Stimulated activated CD8-positive, alpha-beta memory T cell treated with anti-CD3 and anti-CD28 coated beads, Interleukin-12 subunit alpha, Interleukin-12 subunit beta, amount 100 ng/mL, for 24 hours (primary cell): ENCODE data around the gene PPP1R2C.

Experiments
- DNase-seq: peaks from one replicate; pipeline ENCODE4 v3.0.0-alpha.2; 2020; ENCODE audit errors: extremely low read depth

PPP1R2C gene

DNA sequence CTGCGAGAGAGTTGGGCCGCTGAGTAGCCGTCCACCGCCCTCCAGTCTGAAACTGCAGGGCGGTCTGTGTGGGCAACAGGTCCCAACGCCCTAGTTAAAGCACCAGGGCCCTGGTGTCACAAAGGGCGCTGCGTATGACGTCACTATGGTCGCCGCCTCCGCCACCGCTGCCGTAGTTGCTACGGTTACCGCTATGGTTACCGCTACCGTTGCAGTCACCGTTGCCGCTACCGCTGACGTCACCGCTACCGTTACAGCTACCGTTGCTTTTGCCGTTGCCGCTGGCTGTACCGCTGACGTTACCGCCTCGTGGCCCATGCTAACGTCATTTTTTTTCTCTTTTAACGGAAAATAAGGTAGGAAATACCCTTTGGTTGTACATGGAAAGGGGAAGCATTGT, at the start of gene PPP1R2C:
Gene PPP1R2C (minus strand): TSS at position 68 of the 400 bp plus-strand sequence. CDS start 84 bp downstream, outside the sequence.
- DNase-seq, result no peak

GRCh38 chrX:42825201-42825600, 47.2 kb upstream of the PPP1R2C start:
- DNase-seq, result no peak

DNA sequence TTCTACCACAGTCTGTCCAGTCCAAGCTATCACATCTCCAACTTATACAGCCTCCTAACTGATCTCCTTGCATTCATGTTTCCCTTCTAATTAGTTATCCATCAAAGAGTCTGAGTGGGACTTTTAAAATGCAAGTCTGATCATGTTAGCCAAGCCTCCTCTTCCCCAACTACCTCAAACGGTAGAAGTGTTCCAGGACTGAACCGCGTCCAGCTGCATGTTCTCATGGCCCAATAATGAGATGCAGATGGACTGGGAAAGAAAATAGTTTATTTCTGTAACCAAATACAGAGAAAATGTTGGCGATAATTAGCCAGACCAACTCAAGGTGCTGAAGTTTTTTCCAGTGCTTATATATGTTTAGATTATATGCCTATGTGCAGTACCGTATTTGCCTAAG, 46.6 kb upstream of the PPP1R2C start:
- no peak for DNase-seq

DNA sequence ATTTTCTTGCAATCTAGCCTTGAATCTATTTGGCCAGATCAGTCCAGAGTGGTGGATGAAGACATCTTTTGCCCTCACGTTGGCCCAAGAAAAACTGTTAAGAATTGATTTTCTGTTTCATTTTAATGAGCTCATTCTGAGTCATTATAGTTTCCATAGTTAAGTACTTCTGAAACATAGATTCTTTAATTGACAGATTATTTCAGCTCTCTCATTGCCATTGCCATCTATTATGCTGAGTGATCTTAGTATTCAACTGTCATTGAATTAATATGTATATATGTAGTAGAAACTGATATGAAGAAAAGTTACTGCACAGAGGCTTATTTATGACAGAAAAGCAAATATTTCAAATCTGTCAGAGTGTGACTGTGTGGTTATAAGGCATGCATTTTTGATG, 45.5 kb upstream of the PPP1R2C start:
- no peak for DNase-seq

DNA sequence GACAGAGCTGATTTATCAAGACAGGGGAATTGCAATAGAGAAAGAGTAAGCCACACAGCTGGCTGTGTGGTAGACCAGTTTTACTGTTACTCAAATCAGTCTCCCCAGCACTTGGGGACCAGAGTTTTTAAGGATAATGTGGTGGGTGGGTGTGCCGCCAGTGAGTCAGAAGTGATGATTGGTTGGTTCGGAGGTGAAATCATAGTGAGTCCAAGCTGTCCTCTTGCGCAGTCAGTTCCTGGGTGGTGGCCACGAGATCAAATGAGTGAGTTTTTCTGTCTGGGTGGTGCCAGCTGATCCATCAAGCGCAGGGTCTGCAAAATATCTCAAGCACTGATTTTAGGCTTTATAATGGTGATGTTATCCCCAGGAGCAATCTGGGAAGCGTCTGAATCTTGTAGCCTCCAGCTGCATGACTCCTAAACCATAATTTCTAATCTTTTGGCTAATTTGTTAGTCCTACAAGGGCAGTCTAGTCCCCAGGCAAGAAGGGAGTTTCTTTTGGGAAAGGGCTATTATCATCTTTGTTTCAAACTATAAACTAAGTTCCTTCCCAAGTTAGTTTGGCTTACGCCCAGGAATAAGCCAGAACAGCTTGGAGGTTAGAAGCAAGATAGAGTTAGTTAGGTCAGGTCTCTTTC, 44.0 kb upstream of the PPP1R2C start:
- no peak for DNase-seq

DNA sequence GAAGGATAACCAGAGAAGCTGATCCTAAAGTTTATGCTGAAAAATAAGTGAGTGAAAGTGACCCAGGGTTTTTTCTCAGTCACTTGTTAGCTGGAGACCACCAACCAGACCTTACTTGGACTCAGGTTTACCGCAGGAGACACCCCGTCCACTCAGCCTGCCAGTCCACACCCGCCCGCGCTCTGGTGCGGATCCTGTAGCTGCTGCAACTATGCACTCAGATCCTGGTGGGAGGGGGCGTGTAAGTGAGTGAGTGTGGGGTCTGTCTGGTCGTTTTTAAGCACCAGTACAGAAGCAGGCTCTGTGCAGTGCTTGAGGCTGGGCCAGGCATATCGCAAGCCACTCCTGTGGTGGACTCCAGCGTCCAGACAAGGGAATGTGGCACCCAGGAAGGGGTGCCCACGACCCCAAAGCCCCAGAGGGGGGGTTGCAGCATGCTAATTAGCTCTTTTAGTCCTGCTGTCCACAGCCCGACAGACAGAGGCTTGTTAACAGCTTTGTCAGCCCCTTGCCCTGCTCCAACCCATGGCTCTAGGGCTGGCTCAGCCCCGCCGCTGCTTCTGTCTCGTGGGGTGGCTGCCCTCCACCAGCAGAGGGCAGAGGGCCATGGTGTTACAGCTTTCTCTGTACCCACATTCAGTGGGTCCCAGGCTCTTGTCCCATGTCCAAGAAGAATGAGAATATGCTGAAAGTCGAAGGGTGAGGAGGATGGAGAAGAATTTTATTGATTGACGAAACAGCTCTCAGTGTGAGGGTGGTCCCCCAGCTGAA, 40.4 kb upstream of the PPP1R2C start:
- no peak for DNase-seq

DNA sequence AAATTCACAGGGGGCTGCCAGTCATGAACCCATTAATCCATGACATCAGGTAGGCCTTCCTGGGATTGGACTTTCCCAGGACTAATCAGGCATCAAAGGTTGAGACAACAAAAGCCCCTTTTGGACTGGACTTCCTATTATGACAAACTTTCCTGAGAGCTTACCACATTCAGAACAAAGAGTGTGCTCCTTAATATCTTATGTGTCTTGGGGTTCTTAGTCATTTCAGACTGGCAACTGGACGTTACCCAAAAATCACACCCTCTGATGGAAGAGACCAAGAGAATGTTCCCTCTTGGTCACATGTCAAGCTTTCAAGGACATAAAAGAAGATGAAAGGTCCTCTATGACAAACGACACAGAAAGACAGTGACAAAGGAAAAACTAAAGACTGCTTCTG, 31.6 kb upstream of the PPP1R2C start:
- no peak for DNase-seq

- no peak for DNase-seq
These were observed 29.4 kb upstream of the PPP1R2C start for GRCh38 chrX:42807393-42807792.

GRCh38 chrX:42804524-42804923, 26.6 kb upstream of the PPP1R2C start:
- DNase-seq, result no peak

DNA sequence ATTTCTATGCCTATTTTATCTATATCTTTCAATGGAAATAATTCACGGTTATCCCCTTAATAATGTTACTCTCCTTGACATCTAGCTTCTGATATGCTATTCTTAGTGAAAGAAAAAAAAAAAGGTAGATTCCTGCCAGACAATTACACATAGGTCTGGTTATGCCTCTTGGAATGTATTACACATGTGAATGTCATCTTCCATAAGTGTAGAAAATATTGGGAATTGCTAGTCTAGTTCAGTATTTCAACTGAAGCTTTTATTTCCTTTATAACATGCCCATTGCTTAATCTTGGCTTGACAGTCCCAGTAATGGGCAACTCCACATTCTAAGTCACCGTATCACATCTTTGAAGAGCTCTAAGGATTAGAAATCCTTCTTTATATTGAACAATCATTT, 25.4 kb upstream of the PPP1R2C start:
- DNase-seq, result no peak

- DNase-seq, result no peak
These were observed 19.8 kb upstream of the PPP1R2C start for GRCh38 chrX:42797651-42798269.

DNA sequence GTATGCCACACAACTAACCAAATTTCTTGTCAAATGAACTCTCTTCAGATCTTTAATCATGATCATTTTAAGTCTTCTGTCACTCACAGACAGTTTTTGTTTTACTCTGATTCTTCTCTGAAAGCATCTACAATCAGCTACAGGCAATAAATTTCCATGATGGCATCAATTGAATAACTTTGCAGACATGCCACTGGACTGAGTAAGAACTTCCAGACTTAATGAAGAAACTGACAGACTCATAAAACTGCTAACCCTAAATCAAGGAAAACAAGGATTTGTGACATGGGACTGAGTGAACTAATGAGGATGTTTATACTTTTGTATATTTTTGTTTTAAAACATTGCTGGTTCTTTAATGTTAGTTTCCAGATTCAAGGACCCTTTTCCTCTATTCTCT, 5.5 kb upstream of the PPP1R2C start:
- DNase-seq, result no peak

DNA sequence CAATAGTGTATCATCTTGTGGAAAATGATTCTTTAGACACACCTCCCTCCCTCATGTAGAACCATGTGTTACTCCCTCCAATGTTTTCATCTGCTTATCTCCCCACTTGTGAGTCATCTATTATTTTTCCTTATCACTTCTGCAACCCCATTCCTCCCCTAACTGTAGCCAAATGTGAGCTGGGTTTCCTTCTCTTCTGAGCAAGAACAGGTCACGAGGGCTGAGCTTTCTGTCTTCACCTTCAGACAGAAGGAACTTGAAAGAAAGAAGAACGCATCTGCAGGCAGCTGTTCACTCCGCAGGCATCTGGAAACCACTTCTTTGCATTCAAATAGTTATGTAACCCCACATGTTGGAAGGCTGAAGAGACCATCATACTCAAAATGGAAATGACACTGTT, 1.8 kb downstream of the PPP1R2C start:
- DNase-seq, result no peak

- no peak for DNase-seq
These were observed 5.1 kb downstream of the PPP1R2C start for GRCh38 chrX:42772874-42773273.

DNA sequence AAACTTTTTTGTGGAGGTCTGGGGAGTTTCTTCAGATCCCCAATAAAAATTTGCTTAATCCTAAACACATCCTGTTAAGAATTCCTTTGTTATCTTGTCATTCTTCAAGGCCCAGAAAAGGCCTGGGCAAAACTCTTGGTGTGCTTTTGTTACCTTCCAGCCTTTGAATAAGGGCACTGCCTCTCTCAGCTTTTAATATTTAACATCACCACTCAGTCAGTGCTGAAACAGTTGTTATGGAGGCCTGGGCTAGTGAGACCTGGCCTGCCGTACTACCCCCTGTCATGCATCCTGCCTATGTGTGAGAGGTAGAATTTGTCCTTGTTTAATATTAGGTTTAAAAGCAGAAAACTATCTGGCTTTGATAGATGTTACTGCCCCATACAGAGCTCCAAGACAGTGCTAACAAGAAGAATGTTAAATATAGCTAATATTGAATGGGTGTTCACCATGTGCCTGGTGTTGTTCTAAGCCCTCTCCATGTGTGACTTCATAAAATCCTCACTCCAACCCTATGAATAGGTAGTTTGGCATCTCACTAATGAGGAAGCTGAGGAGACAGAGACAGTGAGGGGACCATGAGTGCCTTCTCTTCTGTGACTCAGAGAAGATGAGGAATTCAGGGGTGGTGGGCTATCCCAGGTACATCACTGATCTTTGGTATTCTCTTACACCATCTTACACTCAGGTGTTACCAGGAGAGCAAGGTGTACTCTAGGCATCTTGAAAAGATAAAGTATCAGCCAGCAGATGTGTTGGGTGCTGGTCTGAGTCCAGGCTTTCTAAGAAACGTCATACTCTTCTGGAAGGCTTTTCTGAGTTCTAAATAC, 6.2 kb downstream of the PPP1R2C start:
- no peak for DNase-seq

DNA sequence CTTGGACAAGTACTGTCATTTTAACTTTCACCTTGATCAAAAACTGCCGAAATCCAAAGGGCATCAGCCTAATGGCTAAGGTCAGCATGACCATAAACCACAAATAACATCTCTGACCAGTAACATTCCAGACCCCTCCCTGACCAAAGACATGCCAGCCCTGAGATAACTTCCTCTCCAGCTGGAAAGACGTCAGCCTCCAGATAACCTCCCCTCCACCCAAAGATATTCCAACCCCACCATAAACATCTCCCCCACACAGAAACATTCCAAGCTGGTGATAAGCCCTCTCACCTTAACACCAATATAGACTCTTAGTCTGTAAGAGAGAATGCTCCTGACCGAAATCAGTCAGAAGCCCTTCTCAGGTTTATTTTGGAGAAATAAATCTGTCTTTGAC, 7.4 kb downstream of the PPP1R2C start:
- DNase-seq, result no peak

DNA sequence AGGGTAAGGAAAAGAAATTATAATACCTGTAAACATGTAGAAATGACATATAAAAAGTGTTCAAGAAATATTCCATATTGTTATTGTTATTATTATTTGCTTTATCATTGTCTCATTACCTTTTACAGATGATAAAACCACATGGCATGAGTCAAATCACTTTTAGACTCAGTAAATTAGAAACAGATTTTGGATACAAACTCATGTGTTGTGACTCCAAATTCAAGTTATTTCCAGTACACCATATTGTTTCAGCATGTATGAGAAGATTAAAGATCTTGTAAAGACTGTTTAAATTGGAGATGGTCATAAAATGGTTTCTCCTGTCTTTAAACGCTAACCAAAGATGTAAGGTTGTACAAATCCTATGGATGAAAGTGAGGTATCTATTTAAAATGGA, 18.1 kb downstream of the PPP1R2C start:
- no peak for DNase-seq

GRCh38 chrX:42755815-42756214, 22.1 kb downstream of the PPP1R2C start:
- no peak for DNase-seq

DNA sequence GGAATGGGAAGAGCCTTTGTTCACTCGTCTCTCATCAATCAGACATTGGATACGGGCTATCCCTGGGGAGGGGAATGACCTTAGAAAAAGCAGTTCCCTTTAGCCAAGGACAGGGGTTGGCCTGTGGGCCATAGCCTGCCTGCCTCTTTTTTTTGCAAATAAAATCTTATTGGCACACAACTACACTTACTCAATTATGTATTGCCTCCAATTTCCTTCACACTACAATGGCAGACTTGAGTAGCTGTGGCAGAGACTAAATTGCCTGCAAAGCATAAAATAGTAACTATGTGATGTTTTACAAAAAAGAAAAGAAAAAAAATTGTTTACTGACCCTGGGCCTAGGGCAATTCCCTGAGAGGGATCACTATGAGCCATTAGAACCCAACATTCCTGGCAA, 23.4 kb downstream of the PPP1R2C start:
- DNase-seq, result no peak

GRCh38 chrX:42754115-42754514, 23.8 kb downstream of the PPP1R2C start:
- no peak for DNase-seq

DNA sequence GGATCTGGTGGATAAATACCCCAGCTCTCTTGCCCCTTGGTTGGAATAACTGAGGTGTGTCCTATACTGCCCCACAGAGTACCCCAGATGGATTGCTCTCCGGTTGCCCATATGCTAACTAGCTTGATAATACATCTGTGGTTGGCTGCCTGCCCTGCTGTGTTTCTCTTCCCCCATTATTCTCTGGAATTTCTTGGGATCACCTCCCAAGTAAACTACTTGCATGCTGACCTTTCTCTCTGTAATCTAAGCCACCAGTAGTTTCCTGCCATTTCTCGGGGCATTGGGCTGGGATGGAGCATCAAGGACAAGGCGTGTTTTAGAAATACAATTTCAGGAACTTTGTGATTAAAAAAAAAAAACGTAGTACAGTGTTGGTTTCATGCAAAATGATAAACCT, 25.2 kb downstream of the PPP1R2C start:
- DNase-seq, result no peak

GRCh38 chrX:42751573-42751972, 26.4 kb downstream of the PPP1R2C start:
- DNase-seq, result no peak
